HG03521 (cell line): Measurements from ENCODE around the gene OR4C11.

Experiments used
- ATAC-seq: cut with Tn5 transposase; IDR thresholded peaks from one replicate; pipeline ENCODE4 v1.9.1; 2021; ENCODE audit warnings: mild to moderate bottlenecking, moderate library complexity; ENCODE audit not compliant: unreplicated experiment

OR4C11 gene

DNA sequence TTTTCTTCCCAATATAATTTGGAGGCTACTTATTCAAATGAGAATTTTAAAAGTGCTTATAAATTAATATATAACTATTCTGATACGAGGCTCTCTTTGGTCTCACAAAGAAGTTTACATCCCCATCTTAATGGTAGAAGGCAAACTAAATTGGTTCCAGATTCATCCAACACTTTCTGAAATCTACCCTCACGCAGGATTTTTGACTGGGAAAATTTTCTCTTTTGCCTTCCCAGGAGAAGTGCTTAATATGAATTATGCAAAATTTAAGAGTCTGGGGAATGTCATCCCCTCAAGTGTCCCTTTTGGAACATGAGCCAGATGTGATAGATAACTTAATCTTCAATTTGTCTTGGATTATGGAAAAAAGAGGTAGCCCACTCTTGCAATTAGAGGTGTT, at the start of gene OR4C11:
OR4C11 (minus strand) TSS at position 101 of the 400 bp plus-strand sequence. CDS start 3,272 bp downstream, outside the sequence.
- ATAC-seq = no peak

GRCh38 chr11:55655096-55655495, 47.7 kb upstream of the OR4C11 start:
- ATAC-seq = no peak

- no peak for ATAC-seq
These were observed 45.1 kb upstream of the OR4C11 start for GRCh38 chr11:55652560-55652959.

DNA sequence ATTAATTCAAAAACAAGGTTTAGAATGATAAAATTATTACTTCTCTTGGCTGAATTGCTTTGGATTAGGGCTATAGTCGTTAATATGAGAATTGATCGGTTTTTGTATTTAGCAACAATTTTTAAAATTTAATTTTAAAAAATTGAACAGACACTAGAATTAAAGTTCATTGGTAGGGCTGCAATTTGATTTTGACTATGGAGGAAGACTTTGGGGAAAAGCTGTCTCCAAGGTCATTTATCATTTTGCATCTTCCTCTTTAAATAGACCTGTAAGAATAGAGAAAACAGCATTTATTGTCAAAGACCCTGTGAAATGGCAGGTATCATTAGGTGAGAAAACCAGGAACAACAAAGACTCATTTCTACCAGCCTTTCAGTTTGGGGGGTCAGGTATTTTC, 40.6 kb upstream of the OR4C11 start, which contains the start of gene OR4S2:
OR4S2 (plus strand) TSS at position 301 of the 400 bp plus-strand sequence. CDS start 2,577 bp downstream, outside the sequence.
- ATAC-seq = no peak

DNA sequence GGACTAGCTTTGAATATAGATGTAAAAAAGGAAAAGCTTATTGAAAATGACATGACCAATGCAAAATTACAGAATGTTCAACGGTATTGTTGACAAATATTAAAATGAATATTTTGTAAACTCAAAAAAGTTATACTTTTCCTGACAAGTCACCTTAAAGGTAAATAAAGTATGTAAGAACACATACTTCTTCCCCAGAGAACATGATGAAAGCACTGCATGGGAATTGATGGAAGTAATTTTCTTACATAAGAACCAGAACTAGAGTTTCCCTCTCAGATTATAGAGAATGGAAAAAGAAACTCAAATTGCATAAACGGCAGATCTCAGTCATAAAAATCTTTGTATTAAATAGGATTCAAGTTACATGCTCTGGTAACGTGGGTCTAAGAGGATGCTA, 27.4 kb upstream of the OR4C11 start, which contains the start of gene OR4P4:
OR4P4 (plus strand) TSS at position 301 of the 400 bp plus-strand sequence.
- ATAC-seq = no peak

- ATAC-seq = no peak
These were observed 17.1 kb upstream of the OR4C11 start for GRCh38 chr11:55624531-55624930.

- ATAC-seq = no peak
These were observed 34.9 kb downstream of the OR4C11 start for GRCh38 chr11:55572548-55572947.

DNA sequence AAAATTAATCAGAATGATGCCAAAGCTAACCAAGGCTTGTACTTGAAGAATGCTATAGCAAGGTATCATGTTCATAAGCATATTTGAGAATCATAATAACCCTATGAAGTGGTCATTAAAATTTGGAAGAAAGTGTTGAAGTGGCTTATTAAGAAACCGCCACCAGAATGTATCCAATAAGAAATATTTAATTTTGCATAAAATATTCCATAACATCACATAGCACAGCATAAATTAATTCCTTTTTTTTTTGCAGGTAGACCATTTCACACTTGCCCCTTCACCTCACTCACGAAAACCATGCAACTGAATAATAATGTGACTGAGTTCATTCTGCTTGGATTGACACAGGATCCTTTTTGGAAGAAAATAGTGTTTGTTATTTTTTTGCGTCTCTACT, 35.6 kb downstream of the OR4C11 start, which contains the start of gene OR4C16:
OR4C16 (plus strand) TSS at position 301 of the 400 bp plus-strand sequence; CDS start at position 301, 0 bp downstream.
- no peak for ATAC-seq

- no peak for ATAC-seq
These were observed 53.3 kb downstream of the OR4C11 start, which contains the start of gene OR4C15 for GRCh38 chr11:55554169-55554568. Gene OR4C15 (plus strand): TSS chr11:55554469. CDS start chr11:55554469, 0 bp downstream.
